GM18519 (cell line): ENCODE measurements around the gene ITPKB.

ENCODE experiments used
- ATAC-seq: cut with Tn5 transposase; IDR thresholded peaks from one replicate; pipeline ENCODE4 v1.9.1; 2021; ENCODE audit warnings: mild to moderate bottlenecking, moderate library complexity; ENCODE audit not compliant: unreplicated experiment, low FRiP score

The ITPKB gene

DNA sequence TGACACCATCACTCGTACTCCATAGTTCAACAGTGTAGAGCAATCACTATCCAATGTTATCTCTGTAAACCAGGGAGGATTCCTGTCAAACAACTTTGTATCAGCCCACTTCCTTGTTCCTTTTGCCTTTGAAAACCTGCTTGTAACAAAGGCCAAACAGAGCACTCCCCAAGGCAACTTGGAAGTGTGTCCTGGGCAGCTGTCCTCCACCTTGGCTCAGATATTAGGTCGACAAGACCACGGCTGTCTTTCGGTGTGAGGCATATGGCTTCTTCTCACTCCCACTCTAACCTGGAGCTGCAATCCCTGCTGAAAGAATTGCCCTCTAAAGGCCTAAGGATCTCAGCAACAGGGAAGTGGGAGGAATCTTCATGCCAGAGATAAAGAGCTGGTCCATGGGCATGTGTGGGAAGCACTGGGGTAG, 66.7 kb downstream of the ITPKB start:
- ATAC-seq, result no peak

DNA sequence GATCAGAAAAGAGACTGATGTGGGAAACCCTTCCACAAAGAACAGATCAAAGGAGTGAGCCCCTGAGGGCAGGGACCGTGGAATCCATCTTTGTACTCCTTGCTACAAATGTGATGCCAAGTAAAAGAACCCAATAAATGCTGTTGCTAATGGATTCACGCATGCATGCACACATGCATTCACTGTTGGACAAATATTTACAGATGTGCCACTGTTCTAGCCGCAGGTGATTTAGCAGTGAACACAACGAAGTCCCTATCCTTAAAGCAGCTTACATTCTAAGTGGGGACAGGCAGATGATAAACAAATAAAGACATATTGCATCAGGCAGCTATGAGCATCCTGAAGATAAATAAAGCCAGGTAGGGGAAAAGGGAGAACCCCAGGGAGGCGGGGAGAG, 67.8 kb downstream of the ITPKB start:
- ATAC-seq, result no peak

DNA sequence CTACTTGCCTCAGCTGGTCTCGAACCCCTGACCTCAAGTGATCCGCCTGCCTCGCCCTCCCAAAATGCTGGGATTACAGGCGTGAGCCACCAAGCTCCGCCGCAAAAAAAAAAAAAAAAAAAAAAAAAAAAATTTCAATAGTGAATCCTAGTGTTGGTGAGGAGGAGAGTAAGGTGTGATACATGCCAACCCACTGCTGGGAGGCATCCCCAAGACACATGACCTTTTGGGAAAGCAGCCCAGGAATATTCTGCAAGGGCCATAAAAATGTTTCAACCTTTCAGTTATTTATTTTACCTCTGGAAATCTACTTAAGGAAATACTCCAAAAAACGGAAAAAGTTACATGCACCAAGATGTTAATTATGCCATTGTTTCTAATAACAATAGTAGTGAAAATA, 69.0 kb downstream of the ITPKB start:
- no peak for ATAC-seq

DNA sequence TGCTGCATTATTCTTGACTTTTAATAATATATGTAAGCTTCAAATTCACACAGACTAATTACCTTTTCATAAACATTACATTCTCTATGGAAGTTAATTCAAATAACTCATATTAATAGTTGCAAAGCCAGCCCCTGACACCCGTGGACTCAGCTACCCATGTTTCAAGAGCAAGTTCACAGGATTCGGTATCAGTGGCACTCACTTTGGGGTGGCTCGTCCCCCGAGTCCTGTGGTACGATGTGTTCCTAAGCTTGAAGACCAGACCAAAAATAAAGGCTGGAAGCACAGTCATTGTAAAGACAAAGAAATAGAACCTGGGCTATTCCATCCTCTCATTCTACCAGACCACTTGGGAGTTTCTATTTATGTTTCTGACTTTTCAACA, 70.9 kb downstream of the ITPKB start:
- no peak for ATAC-seq

DNA sequence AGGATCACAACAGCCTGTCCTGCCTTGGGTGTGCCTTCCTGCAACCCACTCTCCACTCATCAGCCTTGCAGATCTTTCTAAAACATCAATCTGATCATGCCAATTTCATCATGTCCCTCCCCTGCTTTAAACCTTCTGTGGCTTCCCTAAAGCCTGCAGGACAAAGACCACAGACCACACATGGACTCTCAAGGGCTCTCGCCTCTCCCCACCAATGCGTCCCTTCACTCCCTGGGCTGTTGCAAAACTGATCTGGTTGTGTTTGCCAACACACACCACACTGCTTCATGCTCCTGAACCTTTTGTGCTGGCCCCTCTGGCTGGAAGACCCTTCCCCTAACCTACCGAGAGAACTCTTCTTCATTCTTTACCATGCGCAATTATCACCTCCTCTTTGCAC, 72.4 kb downstream of the ITPKB start:
- no peak for ATAC-seq

DNA sequence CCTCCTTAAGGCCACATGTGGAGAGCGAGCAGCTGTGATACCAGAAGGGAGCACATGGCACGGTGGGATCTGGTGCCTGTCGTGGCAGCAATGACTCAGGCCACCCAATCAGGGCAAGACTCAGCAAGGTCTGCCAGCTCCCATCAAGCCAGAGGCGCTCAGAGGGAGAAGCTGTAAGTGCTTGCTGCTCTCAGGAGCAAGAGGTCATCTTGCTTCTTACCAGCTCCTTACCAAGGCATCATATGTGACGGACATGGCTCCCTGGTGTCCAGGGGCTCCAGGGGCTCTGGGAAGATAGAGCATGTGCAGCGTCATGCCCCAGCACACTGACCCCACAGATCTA, 72.9 kb downstream of the ITPKB start:
- no peak for ATAC-seq

DNA sequence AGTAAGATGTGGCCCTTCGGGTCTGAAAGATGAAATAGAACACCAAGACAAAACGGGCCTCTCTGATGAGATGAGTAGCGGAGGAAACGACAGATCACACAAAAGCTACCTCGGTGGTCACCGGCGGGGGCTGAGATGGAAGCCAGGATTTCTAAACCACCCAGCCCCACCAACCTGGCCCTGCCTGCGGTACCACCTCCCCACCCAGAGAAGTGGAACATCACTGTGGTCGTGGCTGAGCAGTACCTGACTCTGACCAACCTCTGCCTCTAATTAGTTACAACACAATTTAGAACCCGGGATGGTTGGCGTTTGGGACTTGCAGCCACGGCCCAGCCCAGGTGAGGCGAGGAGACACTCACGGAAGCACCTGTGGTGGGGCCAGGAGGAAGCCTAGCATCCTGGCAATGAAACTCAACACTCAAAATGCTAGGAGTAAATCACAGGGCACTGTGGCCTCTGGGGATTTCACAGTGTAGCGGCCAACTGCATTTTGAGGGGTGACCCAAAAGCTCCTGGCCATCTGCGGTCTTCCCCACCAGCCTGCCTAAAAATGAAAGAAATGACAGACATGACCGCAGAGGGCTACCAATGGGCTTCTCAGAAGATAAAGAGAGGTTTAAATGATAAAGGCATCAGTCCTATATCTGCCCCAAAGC, 73.4 kb downstream of the ITPKB start:
- no peak for ATAC-seq

DNA sequence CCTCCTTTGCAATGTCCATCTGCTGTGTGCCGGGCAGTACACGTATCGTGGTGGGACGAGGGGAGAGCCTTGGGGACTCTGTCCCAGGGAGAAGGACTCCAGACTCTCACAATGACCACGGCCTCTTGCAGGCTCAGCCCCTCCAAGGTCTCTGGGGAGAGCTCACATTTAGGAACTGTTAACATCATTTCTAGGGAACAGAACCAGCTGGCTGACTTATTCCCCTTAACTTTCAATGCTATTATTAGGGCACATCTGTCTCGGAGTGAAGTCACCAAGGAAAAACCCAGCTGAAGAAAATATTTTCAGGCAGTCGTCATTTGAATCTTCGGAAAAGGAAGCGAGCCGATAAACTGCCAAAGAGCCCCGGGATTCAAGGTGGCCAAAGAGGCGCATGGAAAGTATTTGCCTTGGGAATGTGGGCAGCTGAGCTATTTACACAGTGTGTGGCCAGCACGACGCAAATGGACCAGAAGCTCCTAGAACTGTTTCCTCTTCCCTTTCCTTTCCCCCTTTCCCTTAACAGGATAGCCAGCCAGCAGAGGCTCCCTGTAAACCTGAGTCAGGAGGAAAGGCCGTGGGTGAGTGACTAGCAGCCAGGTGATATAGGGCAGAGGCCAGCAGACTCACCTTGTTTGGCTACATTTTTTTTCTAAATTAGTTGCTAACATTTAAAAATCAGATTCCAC, 74.5 kb downstream of the ITPKB start:
- no peak for ATAC-seq

DNA sequence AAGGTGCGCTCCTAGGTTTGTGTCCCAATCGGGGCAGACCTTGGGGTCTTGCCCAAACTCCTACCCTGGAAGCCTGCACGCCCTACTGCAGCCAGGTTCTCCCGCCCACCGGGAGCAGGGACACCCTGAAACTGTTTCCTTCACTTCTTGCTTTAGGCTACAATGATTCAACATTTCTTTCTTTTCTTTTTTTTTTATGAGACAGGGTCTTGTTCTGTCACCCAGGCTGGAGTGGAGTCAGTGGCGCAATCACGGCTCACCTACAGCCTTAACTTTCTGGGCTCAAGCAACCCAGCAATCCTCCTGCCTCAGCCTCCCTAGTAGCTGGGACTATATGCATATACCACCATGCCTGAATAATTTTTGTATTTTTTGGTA, 75.8 kb downstream of the ITPKB start:
- no peak for ATAC-seq

DNA sequence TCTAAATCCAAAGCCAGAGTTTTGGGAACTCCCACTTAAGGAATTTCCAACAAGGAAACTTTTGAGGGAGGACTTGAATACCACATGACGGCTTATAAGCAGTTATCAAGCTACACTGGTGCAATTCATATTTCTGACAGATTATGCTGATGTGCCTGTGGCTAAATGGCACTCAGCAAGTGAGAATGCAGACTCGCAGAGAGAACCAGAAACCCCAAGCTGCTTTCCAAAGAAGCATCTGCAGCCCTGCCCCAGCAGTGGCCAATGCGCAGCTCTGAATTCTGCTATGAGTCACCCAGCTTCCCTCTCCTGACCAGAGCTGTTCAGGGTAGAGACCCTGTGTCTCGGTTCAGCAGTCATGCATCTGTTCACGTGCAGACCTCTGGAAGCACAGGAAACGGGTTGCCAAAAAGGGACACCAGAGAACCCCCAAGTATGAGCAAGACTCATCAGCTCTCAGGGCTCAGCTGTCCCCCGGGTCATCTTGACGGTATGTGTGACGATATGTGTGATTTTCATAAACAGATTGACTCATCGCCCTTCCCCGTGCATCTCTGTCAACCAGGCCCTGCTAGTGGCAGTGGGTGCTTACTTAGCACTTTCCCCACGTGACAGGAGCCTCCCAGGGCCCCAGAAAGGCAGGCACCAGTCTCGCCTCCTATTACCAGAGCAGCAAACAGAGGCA, 76.3 kb downstream of the ITPKB start:
- peak; percentile 89 for ATAC-seq

DNA sequence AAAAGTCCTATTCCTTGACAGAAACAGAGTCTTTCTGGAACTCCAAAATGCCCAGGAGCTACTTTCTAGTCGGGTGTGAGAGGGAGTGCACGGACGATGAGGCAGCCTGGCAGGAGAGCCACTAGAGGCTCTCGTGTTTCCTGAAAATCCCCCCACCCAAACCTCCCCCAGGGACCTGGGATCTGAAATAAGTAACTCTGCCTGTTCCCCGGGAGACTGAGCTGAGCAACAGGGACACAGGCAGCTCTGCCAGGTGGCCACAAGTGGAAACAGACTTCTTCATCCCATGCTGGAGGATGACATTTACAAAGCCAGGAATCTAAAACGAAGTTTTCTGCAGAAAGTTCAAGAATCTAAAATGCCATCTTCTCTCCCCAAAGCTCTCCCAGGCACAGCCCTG, 77.1 kb downstream of the ITPKB start:
- no peak for ATAC-seq

DNA sequence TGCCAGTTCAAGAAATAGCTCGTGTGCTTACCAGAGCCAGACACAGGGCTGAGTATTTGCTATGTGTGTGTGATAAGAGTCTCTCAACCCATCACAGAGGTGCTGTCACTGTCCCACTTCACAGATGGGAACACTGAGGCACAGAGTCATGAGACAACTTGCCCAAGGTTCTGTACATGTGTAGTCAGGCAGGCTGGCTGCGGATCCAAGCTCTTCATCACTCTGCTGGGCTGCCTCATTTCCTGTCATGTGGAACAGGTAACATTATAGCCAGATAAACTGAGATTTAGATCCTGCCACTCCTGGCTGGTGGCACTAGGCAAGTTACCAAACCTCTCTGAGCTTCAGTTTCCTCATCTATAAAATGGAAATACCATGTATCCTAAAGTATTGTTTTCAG, 77.8 kb downstream of the ITPKB start:
- ATAC-seq, result no peak

DNA sequence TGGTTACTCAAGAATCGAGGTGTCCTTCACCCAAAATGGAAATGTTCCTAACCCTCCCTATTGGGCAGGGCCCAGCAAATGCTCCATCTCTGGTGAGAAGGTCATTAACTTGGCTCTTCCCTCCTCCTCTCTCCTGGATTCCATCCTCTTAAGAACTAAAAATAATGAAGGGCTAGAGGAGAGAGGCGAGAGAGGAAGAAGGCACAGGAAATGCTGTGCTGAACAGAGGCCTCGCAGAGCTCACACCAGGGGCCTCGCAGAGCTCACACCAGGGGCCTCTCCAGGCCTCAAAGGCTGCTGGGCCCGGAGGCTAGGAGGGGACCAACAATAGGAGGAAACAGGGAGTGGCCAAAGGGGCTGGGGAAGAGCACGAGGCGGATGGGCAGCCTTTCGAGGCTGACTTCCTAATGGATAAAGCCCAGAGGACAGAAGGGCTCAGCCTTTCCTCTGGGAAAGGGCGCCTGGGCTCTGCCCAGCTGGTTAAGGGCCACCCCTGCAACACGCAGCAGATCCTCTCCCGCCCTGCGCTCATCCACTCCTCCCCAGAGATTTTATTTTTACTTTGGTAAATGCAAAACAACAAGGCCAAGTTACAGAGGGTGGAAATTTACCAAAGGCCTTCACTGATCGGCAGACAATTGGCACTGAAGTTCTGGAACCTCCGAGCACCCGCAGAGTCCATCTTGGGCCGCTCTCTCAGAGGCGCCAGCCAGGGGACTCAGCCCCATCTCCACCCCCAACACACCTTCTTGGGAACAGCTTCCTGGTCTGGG, 78.5 kb downstream of the ITPKB start:
- ATAC-seq, result no peak

DNA sequence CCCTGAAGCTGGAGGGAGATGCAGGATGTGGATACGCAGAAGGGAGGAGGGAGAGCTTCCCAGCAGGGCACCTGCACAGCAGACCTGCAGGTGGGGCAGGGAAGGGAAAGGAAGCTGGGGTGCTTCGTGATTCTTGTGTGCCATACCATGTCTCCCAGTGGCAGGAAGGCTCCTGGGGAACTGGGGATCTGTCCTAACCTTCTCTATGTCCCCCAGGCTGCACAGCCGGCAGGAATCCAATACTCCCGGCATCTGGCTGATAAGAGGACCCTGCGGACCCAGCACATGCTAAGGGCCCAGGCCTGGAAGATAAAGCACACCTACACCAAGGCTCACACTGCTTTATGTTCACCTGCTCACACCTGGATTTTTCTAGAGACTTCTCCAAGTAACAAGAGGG, 79.4 kb downstream of the ITPKB start:
- ATAC-seq, result no peak

DNA sequence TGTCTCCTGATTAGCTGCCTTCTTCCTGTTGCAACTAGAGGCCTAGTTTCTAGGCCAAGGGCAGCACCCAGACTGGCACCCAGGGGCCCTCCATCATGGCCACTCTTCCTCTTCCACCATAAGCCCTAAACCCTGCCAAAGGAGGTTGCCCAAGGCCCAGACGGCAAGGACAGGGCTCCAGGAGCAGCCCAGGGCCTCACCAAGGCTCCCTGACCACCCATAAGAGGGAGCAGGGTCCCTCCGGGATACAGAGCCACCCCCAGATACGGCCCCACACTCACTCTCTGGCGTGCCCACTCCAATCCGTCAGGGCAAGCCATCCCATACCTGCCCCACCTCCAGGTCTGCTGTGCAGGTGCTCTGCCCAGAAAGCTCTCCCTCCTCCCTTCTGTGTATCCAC, 79.9 kb downstream of the ITPKB start:
- no peak for ATAC-seq

DNA sequence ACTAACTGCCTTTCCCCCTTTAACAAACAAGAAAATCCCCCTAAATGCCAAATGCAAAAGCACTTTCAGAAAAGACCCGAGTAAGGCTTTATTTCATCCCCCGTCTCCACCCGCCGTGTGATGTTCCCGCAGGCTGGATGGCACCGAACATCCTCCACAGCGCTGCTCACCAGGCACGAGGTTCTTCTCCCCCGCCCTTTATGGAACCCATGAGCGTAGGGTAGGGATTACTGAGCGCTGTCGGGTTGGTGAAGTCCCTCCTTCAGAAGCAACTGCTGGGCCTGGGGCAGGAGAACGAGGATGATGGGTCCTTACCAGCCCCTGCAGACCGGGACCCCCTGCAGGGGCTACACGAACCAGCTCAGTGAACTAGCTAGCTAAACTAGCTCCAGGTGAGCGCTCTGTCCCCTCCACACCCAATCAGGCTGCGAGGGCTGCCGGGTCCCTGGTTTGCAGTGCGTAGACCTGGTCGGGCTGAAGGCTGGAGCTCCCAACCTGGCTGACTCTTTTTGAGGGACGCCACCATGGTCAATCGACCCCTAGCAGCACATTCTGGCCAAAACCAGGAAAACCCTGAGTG, 80.4 kb downstream of the ITPKB start:
- no peak for ATAC-seq

DNA sequence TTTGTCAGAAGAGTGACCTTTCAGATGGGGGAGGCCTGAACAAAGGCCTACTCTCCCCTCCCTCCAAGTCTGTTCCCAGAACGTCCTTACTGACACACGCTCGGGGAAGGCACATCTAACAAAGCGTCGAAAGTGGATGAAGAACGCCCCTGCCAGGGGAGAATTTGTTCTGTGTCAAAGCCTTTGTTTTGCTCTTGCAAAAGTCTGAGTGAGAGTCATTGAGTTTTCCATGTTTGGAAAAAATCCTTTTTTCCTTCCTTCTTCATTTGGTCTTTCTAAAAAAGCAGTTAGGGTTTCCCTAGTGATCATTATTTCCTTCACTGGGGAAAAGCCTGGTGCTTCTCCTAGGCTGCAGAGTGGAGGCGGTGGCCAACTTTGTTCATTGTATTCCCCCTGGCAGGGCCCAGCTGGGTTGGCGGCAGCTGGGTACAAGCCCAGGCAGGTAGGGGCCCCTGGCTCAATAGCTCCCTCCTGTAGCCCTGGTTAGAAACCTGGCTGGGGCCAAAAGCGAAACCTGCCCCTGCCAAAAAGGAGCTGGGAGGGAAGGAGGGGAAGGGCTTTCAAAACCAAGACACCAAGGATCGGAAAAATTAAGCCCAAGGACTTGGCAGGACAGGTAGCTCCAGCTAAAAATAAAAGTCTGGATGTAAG, 81.1 kb downstream of the ITPKB start:
- no peak for ATAC-seq

DNA sequence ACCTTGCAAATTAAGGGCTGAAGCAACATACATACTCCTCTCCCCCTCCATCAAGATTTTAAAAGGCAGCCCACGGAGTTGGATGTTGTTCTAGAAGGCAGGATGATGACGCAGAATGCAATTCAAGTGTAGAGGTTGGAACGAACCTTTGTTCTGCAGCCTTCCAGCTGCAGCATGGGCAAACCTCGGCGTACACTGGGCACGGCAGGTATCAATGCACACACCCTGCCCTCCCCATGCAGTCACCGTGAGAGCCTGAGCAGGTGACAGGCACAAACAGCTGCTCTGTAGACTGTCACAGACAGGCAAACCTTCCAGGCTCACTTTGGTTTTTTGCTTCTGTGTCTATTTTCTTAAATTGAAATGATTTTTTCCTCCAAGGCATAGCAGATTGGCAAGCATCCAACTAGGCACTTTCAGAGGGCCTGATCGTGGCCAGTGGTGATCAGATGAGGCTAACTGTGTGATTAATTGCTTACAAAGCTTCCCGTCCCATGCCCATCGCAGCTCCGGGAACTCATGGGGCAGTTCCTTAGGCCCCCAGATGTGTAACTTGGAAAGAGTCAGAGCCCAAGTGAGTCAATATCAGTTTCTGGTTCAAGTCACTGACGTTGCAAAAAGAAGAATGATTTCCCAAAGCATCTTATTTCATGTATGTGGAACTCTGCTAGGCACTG, 82.3 kb downstream of the ITPKB start:
- ATAC-seq, result no peak

DNA sequence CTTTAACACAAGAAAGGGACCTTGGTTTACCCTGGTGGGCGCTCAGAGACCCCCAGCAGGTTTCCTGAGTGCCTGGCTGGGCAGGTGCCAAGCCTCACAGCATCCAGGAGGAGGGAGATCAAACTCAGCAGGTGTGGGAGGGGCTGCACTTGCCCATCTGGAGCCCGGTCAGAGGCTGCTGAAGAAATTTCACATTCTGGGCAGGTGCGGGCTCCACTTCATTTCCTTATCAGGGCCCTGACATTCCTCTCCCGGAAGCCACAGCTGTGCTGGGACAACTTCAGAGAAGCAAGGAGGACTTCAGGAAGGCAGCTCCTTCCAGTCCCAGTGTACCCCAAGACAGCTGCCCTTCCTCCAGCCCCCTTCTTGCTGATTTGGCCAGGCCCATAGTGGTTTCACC, 82.9 kb downstream of the ITPKB start:
- no peak for ATAC-seq
